Measurements from ENCODE around the gene PPP1R11.

DNA sequence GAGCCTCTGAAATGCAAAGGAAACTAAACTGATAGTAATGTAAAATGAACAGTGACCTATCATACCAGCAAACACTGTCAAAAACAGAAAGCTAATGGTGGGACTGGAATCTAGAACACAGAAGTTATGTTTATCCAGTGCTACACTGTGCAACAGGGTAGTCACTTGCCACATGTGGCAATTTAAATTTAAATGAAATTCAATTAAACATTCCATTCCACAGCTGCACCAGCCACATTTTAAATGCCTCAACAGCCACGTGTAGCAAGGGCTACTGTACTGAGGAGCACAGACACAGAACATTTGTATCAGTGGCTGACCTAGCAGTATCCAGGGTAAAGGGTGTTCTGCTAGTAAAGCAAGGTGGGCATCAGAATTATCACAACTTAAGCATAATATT lies 11.5 kb upstream of the PPP1R11 start:
- TF ChIP-seq, protein P1, sequence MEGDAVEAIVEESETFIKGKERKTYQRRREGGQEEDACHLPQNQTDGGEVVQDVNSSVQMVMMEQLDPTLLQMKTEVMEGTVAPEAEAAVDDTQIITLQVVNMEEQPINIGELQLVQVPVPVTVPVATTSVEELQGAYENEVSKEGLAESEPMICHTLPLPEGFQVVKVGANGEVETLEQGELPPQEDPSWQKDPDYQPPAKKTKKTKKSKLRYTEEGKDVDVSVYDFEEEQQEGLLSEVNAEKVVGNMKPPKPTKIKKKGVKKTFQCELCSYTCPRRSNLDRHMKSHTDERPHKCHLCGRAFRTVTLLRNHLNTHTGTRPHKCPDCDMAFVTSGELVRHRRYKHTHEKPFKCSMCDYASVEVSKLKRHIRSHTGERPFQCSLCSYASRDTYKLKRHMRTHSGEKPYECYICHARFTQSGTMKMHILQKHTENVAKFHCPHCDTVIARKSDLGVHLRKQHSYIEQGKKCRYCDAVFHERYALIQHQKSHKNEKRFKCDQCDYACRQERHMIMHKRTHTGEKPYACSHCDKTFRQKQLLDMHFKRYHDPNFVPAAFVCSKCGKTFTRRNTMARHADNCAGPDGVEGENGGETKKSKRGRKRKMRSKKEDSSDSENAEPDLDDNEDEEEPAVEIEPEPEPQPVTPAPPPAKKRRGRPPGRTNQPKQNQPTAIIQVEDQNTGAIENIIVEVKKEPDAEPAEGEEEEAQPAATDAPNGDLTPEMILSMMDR (IDR thresholded peaks at IDR 0.05) = no peak
- no peak for TF ChIP-seq POLR2AphosphoS5 (IDR thresholded peaks at IDR 0.05)
- TF ChIP-seq POLR2A (IDR thresholded peaks at IDR 0.05) = no peak
